ENCODE measurements around the gene INAFM2. TPM values are rescaled to one million over a fixed set of nuclear protein-coding genes. Genes with fewer than 3 reads are reported as not detected.

Gene INAFM2
- total RNA-seq, 1 donor from 2014 or later = 22.8 TPM

- DNase-seq = no peak
- Mint-ChIP-seq H3K4me1 (peaks cover 8% of the 10 kb centered on the region), H3K36me3 (ENCODE audit: low read depth) (no peaks in the 10 kb centered on the region), H3K27ac (no peak overlapping the region), H3K27me3 (no peaks in the 10 kb centered on the region), H3K4me3 (no peak overlapping the region), H3K9me3 (no peaks in the 10 kb centered on the region)
- intact Hi-C loops (cut with micrococcal nuclease) = no loop called here
Measured at GRCh38 chr15:40342416-40343320, 19.2 kb downstream of the INAFM2 start.

- no peaks in the 10 kb centered on the region for H3K9me3 Mint-ChIP-seq
- peaks cover 3% of the 10 kb centered on the region for H3K4me1 Mint-ChIP-seq
- DNase-seq = no peak
- no peaks in the 10 kb centered on the region for H3K27me3 Mint-ChIP-seq
- no peaks in the 10 kb centered on the region for H3K36me3 Mint-ChIP-seq (ENCODE audit: low read depth)
- H3K4me3 Mint-ChIP-seq = no peak overlapping the region
- intact Hi-C loops (cut with micrococcal nuclease) = no loop called here
- H3K27ac Mint-ChIP-seq = no peak overlapping the region
Measured at GRCh38 chr15:40343512-40343911, 20.0 kb downstream of the INAFM2 start.

GRCh38 chr15:40344217-40344616 is 20.7 kb downstream of the INAFM2 start:
- H3K4me1 Mint-ChIP-seq = peaks cover 2% of the 10 kb centered on the region
- no peak overlapping the region for H3K4me3 Mint-ChIP-seq
- no peaks in the 10 kb centered on the region for H3K27me3 Mint-ChIP-seq
- no peaks in the 10 kb centered on the region for H3K9me3 Mint-ChIP-seq
- no peak overlapping the region for H3K27ac Mint-ChIP-seq
- intact Hi-C loops (cut with micrococcal nuclease) = loop anchor here (1.0 kb wide), 2 partner anchors 14 to 78 kb away; partner anchors contain the start of gene DISP2
- no peaks in the 10 kb centered on the region for H3K36me3 Mint-ChIP-seq (ENCODE audit: low read depth)
- DNase-seq = no peak

- no peaks in the 10 kb centered on the region for H3K9me3 Mint-ChIP-seq
Measured at GRCh38 chr15:40344631-40345120, 21.2 kb downstream of the INAFM2 start.

GRCh38 chr15:40345225-40345866 is 21.9 kb downstream of the INAFM2 start:
- H3K4me1 Mint-ChIP-seq = peaks cover 2% of the 10 kb centered on the region
- H3K4me3 Mint-ChIP-seq = no peak overlapping the region
- intact Hi-C loops (cut with micrococcal nuclease) = no loop called here
- no peaks in the 10 kb centered on the region for H3K36me3 Mint-ChIP-seq (ENCODE audit: low read depth)
- H3K27me3 Mint-ChIP-seq = no peaks in the 10 kb centered on the region
- no peak overlapping the region for H3K27ac Mint-ChIP-seq
- no peak for DNase-seq
- H3K9me3 Mint-ChIP-seq = no peaks in the 10 kb centered on the region

More at GRCh38 chr15:40344631-40345120, 21.2 kb downstream of the INAFM2 start:
- no peak overlapping the region for H3K4me3 Mint-ChIP-seq
- peaks cover 2% of the 10 kb centered on the region for H3K4me1 Mint-ChIP-seq
- no peaks in the 10 kb centered on the region for H3K27me3 Mint-ChIP-seq
- intact Hi-C loops (cut with micrococcal nuclease) = loop anchor here (1.0 kb wide), 2 partner anchors 14 to 78 kb away; partner anchors contain the start of gene DISP2
- no peak overlapping the region for H3K27ac Mint-ChIP-seq
- no peaks in the 10 kb centered on the region for H3K36me3 Mint-ChIP-seq (ENCODE audit: low read depth)
- DNase-seq = peak; percentile 91

GRCh38 chr15:40345867-40346578 is 22.5 kb downstream of the INAFM2 start:
- no peaks in the 10 kb centered on the region for H3K9me3 Mint-ChIP-seq
- H3K27me3 Mint-ChIP-seq = no peaks in the 10 kb centered on the region
- DNase-seq = no peak
- no peaks in the 10 kb centered on the region for H3K36me3 Mint-ChIP-seq (ENCODE audit: low read depth)
- H3K27ac Mint-ChIP-seq = no peak overlapping the region
- intact Hi-C loops (cut with micrococcal nuclease) = no loop called here
- H3K4me3 Mint-ChIP-seq = no peak overlapping the region
- peaks cover 2% of the 10 kb centered on the region for H3K4me1 Mint-ChIP-seq

GRCh38 chr15:40346579-40347558 is 23.4 kb downstream of the INAFM2 start:
- no peaks in the 10 kb centered on the region for H3K9me3 Mint-ChIP-seq
- no peak for DNase-seq
- H3K4me3 Mint-ChIP-seq = no peak overlapping the region
- intact Hi-C loops (cut with micrococcal nuclease) = no loop called here
- H3K4me1 Mint-ChIP-seq = peaks cover 2% of the 10 kb centered on the region
- H3K36me3 Mint-ChIP-seq (ENCODE audit: low read depth) = no peaks in the 10 kb centered on the region
- no peaks in the 10 kb centered on the region for H3K27me3 Mint-ChIP-seq
- no peak overlapping the region for H3K27ac Mint-ChIP-seq

GRCh38 chr15:40347559-40348473 is 24.3 kb downstream of the INAFM2 start:
- DNase-seq = no peak
- Mint-ChIP-seq H3K27me3 (no peaks in the 10 kb centered on the region), H3K36me3 (ENCODE audit: low read depth) (no peaks in the 10 kb centered on the region), H3K4me1 (peaks cover 2% of the 10 kb centered on the region), H3K9me3 (no peaks in the 10 kb centered on the region), H3K27ac (no peak overlapping the region), H3K4me3 (no peak overlapping the region)
- intact Hi-C loops (cut with micrococcal nuclease) = no loop called here

GRCh38 chr15:40348474-40348870 is 25.0 kb downstream of the INAFM2 start:
- Mint-ChIP-seq H3K27ac (no peak overlapping the region), H3K4me1 (peaks cover under 1% of the 10 kb centered on the region), H3K4me3 (no peak overlapping the region), H3K36me3 (ENCODE audit: low read depth) (no peaks in the 10 kb centered on the region), H3K27me3 (no peaks in the 10 kb centered on the region), H3K9me3 (no peaks in the 10 kb centered on the region)
- intact Hi-C loops (cut with micrococcal nuclease) = no loop called here
- DNase-seq = no peak

GRCh38 chr15:40349163-40349562 is 25.7 kb downstream of the INAFM2 start:
- no peak for DNase-seq
- H3K27me3 Mint-ChIP-seq = peaks cover 6% of the 10 kb centered on the region
- H3K9me3 Mint-ChIP-seq = no peaks in the 10 kb centered on the region
- H3K36me3 Mint-ChIP-seq (ENCODE audit: low read depth) = no peaks in the 10 kb centered on the region
- no peaks in the 10 kb centered on the region for H3K4me1 Mint-ChIP-seq
- no peak overlapping the region for H3K27ac Mint-ChIP-seq
- intact Hi-C loops (cut with micrococcal nuclease) = no loop called here
- H3K4me3 Mint-ChIP-seq = no peak overlapping the region

- Mint-ChIP-seq H3K27me3 (peaks cover 28% of the 10 kb centered on the region), H3K36me3 (ENCODE audit: low read depth) (no peaks in the 10 kb centered on the region), H3K9me3 (no peaks in the 10 kb centered on the region), H3K27ac (no peak overlapping the region), H3K4me1 (peaks cover 8% of the 10 kb centered on the region), H3K4me3 (no peak overlapping the region)
- intact Hi-C loops (cut with micrococcal nuclease) = no loop called here
- DNase-seq = no peak
Measured at GRCh38 chr15:40352281-40352901, 28.9 kb downstream of the INAFM2 start.

GRCh38 chr15:40353697-40354096 is 30.2 kb downstream of the INAFM2 start:
- H3K4me3 Mint-ChIP-seq = no peak overlapping the region
- no peak for DNase-seq
- peaks cover 13% of the 10 kb centered on the region for H3K4me1 Mint-ChIP-seq
- no peak overlapping the region for H3K27ac Mint-ChIP-seq
- peaks cover 30% of the 10 kb centered on the region for H3K27me3 Mint-ChIP-seq
- no peaks in the 10 kb centered on the region for H3K36me3 Mint-ChIP-seq (ENCODE audit: low read depth)
- intact Hi-C loops (cut with micrococcal nuclease) = no loop called here
- H3K9me3 Mint-ChIP-seq = no peaks in the 10 kb centered on the region

Data from activated CD4-positive, alpha-beta T cell treated with anti-CD3 and anti-CD28 coated beads, Interleukin-2, amount 10 ng/mL, durations not matched to agents 24 days and 14 days (primary cell).